Choroid plexus epithelial cell (primary cell): ENCODE measurements around the gene GJC2.

Source experiments
- DNase-seq: peaks from one replicate; pipeline ENCODE4 v3.0.0-alpha.2; 2010; ENCODE audit warnings: low read depth
- H3K4me3 ChIP-seq: 2 replicates; pipeline ENCODE4 v1.5.1; 2011; ENCODE audit warnings: low read depth, mild to moderate bottlenecking, control low read depth, low read length, moderate library complexity
- TF ChIP-seq, protein P1 (sequence below): conservative IDR thresholded peaks from 2 replicates; pipeline ENCODE4 v1.5.1; 2011; ENCODE audit warnings: low read depth, mild to moderate bottlenecking, control low read depth, inconsistent platforms, low read length, moderate library complexity

The GJC2 gene

DNA sequence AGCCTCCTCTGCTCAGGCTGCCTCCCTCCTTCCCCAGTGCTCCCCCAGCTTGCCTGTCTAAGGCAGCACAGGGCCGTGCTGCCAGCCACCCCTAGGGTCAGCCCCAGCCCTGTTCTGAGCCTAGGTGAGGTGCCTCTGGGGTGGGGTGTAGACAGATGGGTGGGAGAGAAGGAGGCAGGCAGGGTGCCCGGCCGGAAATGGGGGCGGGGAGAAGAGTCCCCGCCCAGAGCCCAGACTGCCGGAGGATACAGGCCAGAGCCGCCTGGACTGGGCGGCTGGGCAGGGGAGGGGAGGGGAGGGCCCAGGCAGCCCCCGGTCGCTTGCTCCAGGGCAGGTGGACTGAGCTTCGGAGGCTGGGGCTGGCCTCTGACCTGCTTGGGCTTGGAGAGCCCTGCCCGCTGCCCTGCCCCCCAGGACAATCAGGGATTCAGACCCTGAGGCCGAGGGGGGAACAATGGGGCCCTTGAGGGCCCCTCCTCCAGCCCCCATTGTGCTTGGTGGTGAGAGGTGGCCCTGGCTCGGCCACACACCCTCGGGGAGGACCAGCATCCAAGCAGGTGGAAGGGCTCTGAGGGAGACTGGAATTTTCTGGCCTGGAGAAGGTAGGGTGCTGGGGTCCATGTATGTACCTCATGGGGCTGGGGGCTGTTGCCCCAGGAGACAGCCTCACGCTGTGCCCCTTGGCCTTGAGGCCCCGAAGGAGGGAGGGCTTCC, at the start of gene GJC2:
Gene GJC2 (plus strand): TSS at position 525 of the 714 bp plus-strand sequence. CDS start 7,829 bp downstream, outside the sequence.
- TF ChIP-seq, protein P1, sequence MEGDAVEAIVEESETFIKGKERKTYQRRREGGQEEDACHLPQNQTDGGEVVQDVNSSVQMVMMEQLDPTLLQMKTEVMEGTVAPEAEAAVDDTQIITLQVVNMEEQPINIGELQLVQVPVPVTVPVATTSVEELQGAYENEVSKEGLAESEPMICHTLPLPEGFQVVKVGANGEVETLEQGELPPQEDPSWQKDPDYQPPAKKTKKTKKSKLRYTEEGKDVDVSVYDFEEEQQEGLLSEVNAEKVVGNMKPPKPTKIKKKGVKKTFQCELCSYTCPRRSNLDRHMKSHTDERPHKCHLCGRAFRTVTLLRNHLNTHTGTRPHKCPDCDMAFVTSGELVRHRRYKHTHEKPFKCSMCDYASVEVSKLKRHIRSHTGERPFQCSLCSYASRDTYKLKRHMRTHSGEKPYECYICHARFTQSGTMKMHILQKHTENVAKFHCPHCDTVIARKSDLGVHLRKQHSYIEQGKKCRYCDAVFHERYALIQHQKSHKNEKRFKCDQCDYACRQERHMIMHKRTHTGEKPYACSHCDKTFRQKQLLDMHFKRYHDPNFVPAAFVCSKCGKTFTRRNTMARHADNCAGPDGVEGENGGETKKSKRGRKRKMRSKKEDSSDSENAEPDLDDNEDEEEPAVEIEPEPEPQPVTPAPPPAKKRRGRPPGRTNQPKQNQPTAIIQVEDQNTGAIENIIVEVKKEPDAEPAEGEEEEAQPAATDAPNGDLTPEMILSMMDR: no peak
- H3K4me3 ChIP-seq: no peak within 1 kb of the TSS

DNA sequence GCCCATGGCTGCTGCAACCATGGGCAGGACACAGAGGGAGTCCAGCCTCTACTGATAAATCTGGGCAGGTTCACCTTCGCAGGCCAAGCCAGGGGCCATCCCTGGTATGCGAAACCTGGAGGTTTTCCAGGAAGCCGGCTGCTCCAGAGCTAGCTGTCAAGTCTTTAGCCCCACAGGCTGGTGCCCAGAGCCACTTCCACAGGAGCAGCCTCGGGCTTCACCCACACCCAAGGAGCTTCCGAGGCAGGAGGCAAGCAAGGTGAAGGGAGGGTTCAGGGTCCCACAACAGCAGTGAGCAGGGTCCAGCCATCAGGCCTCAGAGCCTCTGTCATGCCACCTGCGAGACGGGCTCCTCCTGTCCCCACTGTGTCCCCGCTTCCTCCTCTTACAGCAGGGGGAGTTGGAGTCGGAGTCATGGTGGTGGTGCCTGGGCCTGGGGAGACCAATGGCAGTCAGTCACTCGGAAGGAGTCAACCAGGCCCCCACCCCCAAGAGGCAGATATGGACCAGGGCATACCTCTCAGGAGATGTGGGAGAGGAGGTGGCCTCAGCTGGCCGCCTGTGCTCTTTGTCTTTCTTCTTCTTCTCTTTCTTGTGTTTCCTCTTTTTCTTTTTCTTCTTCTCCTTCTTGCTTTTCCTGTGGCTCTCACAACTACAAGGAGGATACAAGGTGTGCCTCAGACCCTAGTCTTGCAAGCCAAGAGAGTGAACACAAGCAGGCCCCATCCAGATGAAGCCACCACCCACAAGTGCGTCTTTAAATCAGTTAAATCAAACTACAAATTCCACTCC, 48.7 kb upstream of the GJC2 start:
- no peak overlapping the region for H3K4me3 ChIP-seq
- no peak for DNase-seq
- TF ChIP-seq, protein P1: no peak

More for the DNA sequence above, at the start of gene GJC2:
- DNase-seq: peak; percentile 22

- DNase-seq: no peak
- TF ChIP-seq, protein P1: no peak
- peak overlapping the region; percentile 99 for H3K4me3 ChIP-seq
Measured at GRCh38 chr1:228101614-228101993, 48.1 kb upstream of the GJC2 start.

- peak; percentile 32 for DNase-seq
- TF ChIP-seq, protein P1: peak; percentile 38
- peak overlapping the region; percentile 99 for H3K4me3 ChIP-seq
Measured at GRCh38 chr1:228101994-228102790, 47.5 kb upstream of the GJC2 start.

DNA sequence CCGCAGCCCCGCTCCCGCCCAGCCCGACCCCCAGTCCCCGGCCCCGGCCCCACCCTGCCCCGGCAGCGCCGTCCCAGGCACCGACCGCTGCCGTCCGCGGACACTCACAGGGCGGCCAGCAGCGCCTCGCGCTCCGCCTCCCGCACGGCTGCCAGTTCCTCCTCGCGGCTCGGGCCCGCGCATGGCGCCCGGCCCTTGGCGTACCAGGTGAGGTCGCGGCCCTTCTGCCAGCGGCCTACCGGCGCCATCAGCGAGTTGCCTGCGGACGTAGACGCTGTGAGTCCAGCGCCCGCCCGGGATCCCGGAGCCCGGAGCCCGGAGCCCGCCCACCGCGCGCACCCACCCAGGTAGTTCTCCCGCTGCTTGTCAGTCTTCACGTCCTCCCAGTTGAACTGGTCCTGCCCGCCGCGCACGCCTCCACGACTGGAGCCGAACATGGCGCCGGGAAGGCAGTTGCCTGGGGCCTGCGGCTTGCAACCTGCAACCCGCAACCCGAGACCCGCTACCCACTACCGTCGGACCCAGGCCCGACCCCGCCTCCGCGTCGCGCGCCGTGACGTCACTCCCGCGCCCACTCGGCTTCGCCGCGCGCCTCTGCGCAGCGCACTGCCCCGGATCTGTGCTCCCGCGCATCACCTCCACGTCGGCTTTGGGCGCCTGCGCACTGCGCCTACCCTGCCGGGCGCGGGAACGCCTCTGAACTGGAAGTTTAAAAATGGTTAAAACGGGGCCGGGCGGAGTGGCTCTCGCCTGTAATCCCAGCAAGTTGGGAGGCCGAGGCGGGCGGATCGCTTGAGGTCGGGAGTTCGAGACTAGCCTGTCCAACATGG, 46.7 kb upstream of the GJC2 start, which contains the start of gene C1orf35:
Gene C1orf35 (minus strand): TSS at position 535 of the 830 bp plus-strand sequence. CDS start 98 bp downstream, at position 437.
- H3K4me3 ChIP-seq: peak within 1 kb of the TSS; percentile 99
- DNase-seq: peak; percentile 92
- TF ChIP-seq, protein P1: no peak
